Parathyroid adenoma (tissue), 2 donors: ENCODE results near the gene DMXL2.
A peak's percentile ranks its signal among the peaks of the same experiment; 100 is the strongest.

Experiments
- H2AFZ ChIP-seq: fragments of 300-600 bp; sonication (generic); one replicate; pipeline ENCODE4 v1.7.0; 2017; ENCODE audit warnings: antibody characterized with exemption, mild to moderate bottlenecking
- H3K27ac ChIP-seq: fragments of 300-600 bp; sonication (generic); one replicate; pipeline ENCODE4 v1.7.0; 2017
- H3K27me3 ChIP-seq: fragments of 300-600 bp; sonication (generic); one replicate; pipeline ENCODE4 v1.7.0; 2017; ENCODE audit warnings: low read length; ENCODE audit not compliant: control insufficient read depth, insufficient read depth
- H3K36me3 ChIP-seq: fragments of 300-600 bp; sonication (generic); one replicate; pipeline ENCODE4 v1.7.0; 2017; ENCODE audit warnings: low read length; ENCODE audit not compliant: control insufficient read depth, insufficient read depth
- H3K4me1 ChIP-seq: fragments of 300-600 bp; sonication (generic); one replicate; pipeline ENCODE4 v1.7.0; 2017; ENCODE audit warnings: control low read depth
- H3K4me2 ChIP-seq: fragments of 300-600 bp; sonication (generic); one replicate; pipeline ENCODE4 v1.7.0; 2017; ENCODE audit warnings: low read length
- H3K4me3 ChIP-seq: fragments of 300-600 bp; sonication (generic); one replicate; pipeline ENCODE4 v1.7.0; 2017; ENCODE audit warnings: low read depth, low read length
- H3K79me2 ChIP-seq: fragments of 300-600 bp; sonication (generic); one replicate; pipeline ENCODE4 v1.7.0; 2017; ENCODE audit warnings: control low read depth
- H3K9ac ChIP-seq: fragments of 300-600 bp; sonication (generic); one replicate; pipeline ENCODE4 v1.7.0; 2017; ENCODE audit warnings: mild to moderate bottlenecking
- H3K9me3 ChIP-seq: fragments of 300-600 bp; sonication (generic); one replicate; pipeline ENCODE4 v1.7.0; 2017; ENCODE audit warnings: low read length; ENCODE audit not compliant: control insufficient read depth
- TF ChIP-seq, protein P1 (sequence below): fragments of 300-600 bp; sonication (generic); IDR thresholded peaks from one replicate; pipeline ENCODE4 v1.7.0; 2017; ENCODE audit warnings: antibody characterized with exemption, mild to moderate bottlenecking
- donor health status: primary hyperparathyroidism.

DMXL2 gene

GRCh38 chr15:51625236-51625635, 2.7 kb upstream of the DMXL2 start:
- Histone ChIP-seq H3K4me2 (no peak overlapping the region), H3K36me3 (no peaks in the 10 kb centered on the region), H3K9ac (no peak overlapping the region), H3K4me1 (peaks cover 3% of the 10 kb centered on the region), H3K27ac (no peak overlapping the region), H3K4me3 (no peak overlapping the region), H3K27me3 (no peaks in the 10 kb centered on the region), H3K9me3 (no peaks in the 10 kb centered on the region), H3K79me2 (peaks cover 8% of the 10 kb centered on the region), H2AFZ (no peak overlapping the region)
- TF ChIP-seq, protein P1, sequence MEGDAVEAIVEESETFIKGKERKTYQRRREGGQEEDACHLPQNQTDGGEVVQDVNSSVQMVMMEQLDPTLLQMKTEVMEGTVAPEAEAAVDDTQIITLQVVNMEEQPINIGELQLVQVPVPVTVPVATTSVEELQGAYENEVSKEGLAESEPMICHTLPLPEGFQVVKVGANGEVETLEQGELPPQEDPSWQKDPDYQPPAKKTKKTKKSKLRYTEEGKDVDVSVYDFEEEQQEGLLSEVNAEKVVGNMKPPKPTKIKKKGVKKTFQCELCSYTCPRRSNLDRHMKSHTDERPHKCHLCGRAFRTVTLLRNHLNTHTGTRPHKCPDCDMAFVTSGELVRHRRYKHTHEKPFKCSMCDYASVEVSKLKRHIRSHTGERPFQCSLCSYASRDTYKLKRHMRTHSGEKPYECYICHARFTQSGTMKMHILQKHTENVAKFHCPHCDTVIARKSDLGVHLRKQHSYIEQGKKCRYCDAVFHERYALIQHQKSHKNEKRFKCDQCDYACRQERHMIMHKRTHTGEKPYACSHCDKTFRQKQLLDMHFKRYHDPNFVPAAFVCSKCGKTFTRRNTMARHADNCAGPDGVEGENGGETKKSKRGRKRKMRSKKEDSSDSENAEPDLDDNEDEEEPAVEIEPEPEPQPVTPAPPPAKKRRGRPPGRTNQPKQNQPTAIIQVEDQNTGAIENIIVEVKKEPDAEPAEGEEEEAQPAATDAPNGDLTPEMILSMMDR, result no peak

DNA sequence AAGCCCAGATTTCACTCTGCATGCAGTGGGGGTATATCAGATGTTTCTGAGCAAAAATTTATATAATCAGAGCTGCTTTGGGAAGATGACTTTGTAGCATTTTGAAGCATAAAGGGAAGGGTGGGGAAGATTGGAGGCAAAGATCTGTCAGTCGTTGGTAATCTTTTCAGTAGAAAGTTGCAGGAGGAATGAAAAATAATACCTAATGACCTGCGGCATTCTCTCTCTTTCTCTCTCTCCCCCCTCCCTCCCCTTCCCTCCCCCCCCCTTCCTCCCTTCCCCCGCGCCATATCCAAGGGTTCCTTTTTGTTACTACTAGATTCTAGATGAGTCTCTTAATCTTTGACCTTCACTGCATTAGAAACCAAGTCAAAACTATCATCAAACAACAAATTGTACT, 1.5 kb upstream of the DMXL2 start:
- Histone ChIP-seq H3K9ac (no peak overlapping the region), H3K79me2 (peaks cover 13% of the 10 kb centered on the region), H2AFZ (peak overlapping the region; percentile 91), H3K9me3 (no peaks in the 10 kb centered on the region), H3K4me1 (peaks cover 3% of the 10 kb centered on the region), H3K36me3 (no peaks in the 10 kb centered on the region), H3K27me3 (no peaks in the 10 kb centered on the region), H3K27ac (no peak overlapping the region), H3K4me3 (no peak overlapping the region), H3K4me2 (no peak overlapping the region)
- TF ChIP-seq, protein P1, result no peak

- Histone ChIP-seq H3K9ac (no peak overlapping the region), H3K27me3 (no peaks in the 10 kb centered on the region), H3K4me3 (peak overlapping the region; percentile 78), H3K79me2 (peaks cover 13% of the 10 kb centered on the region), H3K9me3 (no peaks in the 10 kb centered on the region), H3K4me1 (peaks cover 3% of the 10 kb centered on the region), H3K36me3 (no peaks in the 10 kb centered on the region), H3K4me2 (peak overlapping the region; percentile 95), H3K27ac (peak overlapping the region; percentile 77), H2AFZ (peak overlapping the region; percentile 91)
- TF ChIP-seq, protein P1, result no peak
Measured at GRCh38 chr15:51623386-51623938, 891 bp upstream of the DMXL2 start.

- peak overlapping the region; percentile 95 for H3K4me2 ChIP-seq
- TF ChIP-seq, protein P1, result no peak
- H3K27me3 ChIP-seq, result no peaks in the 10 kb centered on the region
- peak overlapping the region; percentile 53 for H3K9ac ChIP-seq
- peak overlapping the region; percentile 77 for H3K27ac ChIP-seq
- peak overlapping the region; percentile 78 for H3K4me3 ChIP-seq
- H3K79me2 ChIP-seq, result peaks cover 13% of the 10 kb centered on the region
- H3K36me3 ChIP-seq, result no peaks in the 10 kb centered on the region
- H3K9me3 ChIP-seq, result no peaks in the 10 kb centered on the region
- H3K4me1 ChIP-seq, result peaks cover 3% of the 10 kb centered on the region
- H2AFZ ChIP-seq, result peak overlapping the region; percentile 91
Measured at GRCh38 chr15:51621936-51622603, 501 bp downstream of the DMXL2 start.
